ENCODE measurements around the gene RPTOR. TPM values are rescaled to one million over a fixed set of nuclear protein-coding genes. Genes with fewer than 3 reads are reported as not detected.

The RPTOR gene
- total and polyA plus RNA-seq, 2 donors (not counting 1 experiment from before 2014, with no cell fraction given): 6.7 to 22.8 TPM

DNA sequence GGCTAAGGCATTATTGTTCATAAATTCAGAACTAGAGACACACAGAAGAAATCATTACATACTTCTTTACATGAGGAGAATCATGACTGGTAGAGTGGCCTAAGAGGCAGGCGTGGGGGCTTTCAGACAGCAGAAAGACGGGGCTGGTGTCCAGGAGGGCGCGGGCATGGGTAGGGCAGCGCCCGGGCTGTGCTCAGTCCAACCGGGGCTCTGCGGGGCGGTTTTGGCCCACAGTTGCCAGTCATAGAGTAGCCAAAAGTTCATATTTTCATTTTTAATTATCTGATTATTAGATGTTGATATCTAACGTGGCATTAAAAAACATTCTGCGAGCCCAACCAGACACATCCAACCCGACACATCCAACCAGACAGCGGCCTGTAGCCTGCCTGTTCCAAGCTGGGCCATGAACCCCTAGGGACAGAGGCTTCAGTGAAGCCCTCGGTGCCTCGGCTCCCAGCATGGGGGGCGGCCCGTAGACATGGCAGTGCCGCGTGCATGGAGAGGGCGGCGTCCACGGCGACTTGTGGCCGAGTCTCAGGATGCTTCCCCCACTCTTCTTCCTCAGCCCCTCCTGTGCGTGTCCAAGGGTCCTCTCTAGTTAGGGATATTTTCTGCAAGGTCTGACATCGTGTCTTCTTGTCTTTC is 284.7 kb downstream of the RPTOR start:
- no peak overlapping the region for H3K4me2 ChIP-seq (ENCODE audit: extremely low read depth, insufficient read depth, low read length)
- H3K79me2 ChIP-seq (ENCODE audit: control insufficient read depth, insufficient read depth, low read length): no peaks in the 10 kb centered on the region
- H3K36me3 ChIP-seq (ENCODE audit: control insufficient read depth, insufficient read depth, low read length): peaks cover 2% of the 10 kb centered on the region
- H3K4me3 ChIP-seq (replicated peaks in 1 of 4; ENCODE audit: control extremely low read depth in 1 of 4, insufficient read depth in 1 of 4, low read depth in 3 of 4, low read length in 4 of 4): no peak overlapping the region
- no peak for DNase-seq (ENCODE audit: low read depth in 2 of 2)
- TF ChIP-seq, protein P1, sequence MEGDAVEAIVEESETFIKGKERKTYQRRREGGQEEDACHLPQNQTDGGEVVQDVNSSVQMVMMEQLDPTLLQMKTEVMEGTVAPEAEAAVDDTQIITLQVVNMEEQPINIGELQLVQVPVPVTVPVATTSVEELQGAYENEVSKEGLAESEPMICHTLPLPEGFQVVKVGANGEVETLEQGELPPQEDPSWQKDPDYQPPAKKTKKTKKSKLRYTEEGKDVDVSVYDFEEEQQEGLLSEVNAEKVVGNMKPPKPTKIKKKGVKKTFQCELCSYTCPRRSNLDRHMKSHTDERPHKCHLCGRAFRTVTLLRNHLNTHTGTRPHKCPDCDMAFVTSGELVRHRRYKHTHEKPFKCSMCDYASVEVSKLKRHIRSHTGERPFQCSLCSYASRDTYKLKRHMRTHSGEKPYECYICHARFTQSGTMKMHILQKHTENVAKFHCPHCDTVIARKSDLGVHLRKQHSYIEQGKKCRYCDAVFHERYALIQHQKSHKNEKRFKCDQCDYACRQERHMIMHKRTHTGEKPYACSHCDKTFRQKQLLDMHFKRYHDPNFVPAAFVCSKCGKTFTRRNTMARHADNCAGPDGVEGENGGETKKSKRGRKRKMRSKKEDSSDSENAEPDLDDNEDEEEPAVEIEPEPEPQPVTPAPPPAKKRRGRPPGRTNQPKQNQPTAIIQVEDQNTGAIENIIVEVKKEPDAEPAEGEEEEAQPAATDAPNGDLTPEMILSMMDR (conservative IDR thresholded peaks at IDR 0.05 in 1 of 2, IDR thresholded peaks at IDR 0.05 in 1 of 2; ENCODE audit: low read depth in 1 of 2, low read length in 2 of 2): no peak
- TF ChIP-seq EZH2 (IDR thresholded peaks at IDR 0.05; ENCODE audit: low read length, missing control alignments): no peak
- no peaks in the 10 kb centered on the region for H3K9me3 ChIP-seq (ENCODE audit: control insufficient read depth, insufficient read depth, low read depth, low read length)
- H3K27me3 ChIP-seq (ENCODE audit: control insufficient read depth, insufficient read depth, low read length): no peaks in the 10 kb centered on the region
- no peaks in the 10 kb centered on the region for H4K20me1 ChIP-seq (ENCODE audit: control insufficient read depth, extremely low read depth, insufficient read depth, low read length)
- H3K4me1 ChIP-seq (ENCODE audit: control insufficient read depth, extremely low read depth, insufficient read depth, low read length): peaks cover 24% of the 10 kb centered on the region
- H2AFZ ChIP-seq (ENCODE audit: low read length): no peak overlapping the region
- no peak overlapping the region for H3K9ac ChIP-seq (ENCODE audit: insufficient read depth, low read length)
- no peak overlapping the region for H3K27ac ChIP-seq (ENCODE audit: insufficient read depth, low read length)

DNA sequence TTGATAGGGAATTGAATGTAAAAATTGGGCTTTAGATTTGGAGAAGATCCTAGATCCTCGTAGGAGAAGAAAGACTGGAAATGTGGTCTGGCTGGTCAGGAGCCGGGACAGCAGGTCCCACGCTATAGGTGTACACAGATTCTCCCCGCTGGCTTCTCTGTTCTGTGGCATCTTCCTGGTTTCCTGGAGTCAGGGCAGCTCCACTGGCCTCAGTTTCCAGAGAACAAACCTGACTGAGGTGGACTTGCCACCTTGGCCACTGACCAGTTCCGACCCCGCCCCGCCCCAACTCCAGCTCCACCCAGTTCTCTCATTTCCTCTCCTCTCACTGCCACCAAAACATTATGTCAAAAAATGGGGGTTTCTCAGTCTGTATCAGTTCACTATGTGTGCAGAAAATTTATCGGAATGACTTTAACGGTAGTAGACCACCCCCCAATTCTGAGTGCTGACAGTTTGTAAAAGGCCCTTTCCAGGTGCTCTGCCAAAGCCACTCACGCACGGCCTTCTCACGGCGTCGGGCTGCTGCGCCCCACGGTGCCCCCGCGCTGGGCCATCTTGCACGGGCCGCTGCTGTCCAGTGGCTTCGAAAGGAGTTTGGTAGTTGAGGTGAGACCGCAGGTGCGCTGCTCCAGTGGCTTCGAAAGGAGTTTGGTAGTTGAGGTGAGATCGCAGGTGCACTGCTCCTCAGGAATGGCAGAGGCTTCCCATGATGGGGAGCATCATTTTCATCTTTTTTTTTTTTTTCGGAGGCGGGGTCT is 285.6 kb downstream of the RPTOR start:
- Histone ChIP-seq H2AFZ (ENCODE audit: low read length) (no peak overlapping the region), H3K36me3 (ENCODE audit: control insufficient read depth, insufficient read depth, low read length) (peaks cover 2% of the 10 kb centered on the region), H3K27me3 (ENCODE audit: control insufficient read depth, insufficient read depth, low read length) (no peaks in the 10 kb centered on the region), H3K9ac (ENCODE audit: insufficient read depth, low read length) (no peak overlapping the region), H3K4me1 (ENCODE audit: control insufficient read depth, extremely low read depth, insufficient read depth, low read length) (peaks cover 26% of the 10 kb centered on the region), H3K9me3 (ENCODE audit: control insufficient read depth, insufficient read depth, low read depth, low read length) (no peaks in the 10 kb centered on the region), H3K4me2 (ENCODE audit: extremely low read depth, insufficient read depth, low read length) (no peak overlapping the region), H4K20me1 (ENCODE audit: control insufficient read depth, extremely low read depth, insufficient read depth, low read length) (no peaks in the 10 kb centered on the region), H3K27ac (ENCODE audit: insufficient read depth, low read length) (no peak overlapping the region), H3K4me3 (replicated peaks in 1 of 4; ENCODE audit: control extremely low read depth in 1 of 4, insufficient read depth in 1 of 4, low read depth in 3 of 4, low read length in 4 of 4) (no peak overlapping the region), H3K79me2 (ENCODE audit: control insufficient read depth, insufficient read depth, low read length) (no peaks in the 10 kb centered on the region)
- TF ChIP-seq, protein P1 (conservative IDR thresholded peaks at IDR 0.05 in 1 of 2, IDR thresholded peaks at IDR 0.05 in 1 of 2; ENCODE audit: low read depth in 1 of 2, low read length in 2 of 2): no peak
- no peak for TF ChIP-seq EZH2 (IDR thresholded peaks at IDR 0.05; ENCODE audit: low read length, missing control alignments)
- no peak for DNase-seq (ENCODE audit: low read depth in 2 of 2)

DNA sequence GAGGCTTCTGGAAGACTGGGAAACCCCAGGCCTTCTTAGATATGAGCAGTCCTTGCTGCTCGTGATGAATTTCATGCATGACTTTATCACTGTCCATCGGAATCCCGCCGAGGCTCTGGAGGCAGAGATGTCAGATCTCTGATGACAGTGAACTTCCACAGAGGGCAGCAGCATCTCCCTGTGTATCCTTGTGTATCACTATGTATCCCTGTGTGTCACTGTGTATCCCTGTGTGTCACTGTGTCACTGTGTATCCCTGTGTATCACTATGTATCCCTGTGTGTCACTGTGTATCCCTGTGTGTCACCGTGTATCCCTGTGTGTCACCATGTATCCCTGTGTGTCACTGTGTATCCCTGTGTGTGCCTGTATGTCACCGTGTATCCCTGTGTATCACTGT is 286.9 kb downstream of the RPTOR start:
- no peak overlapping the region for H2AFZ ChIP-seq (ENCODE audit: low read length)
- no peak overlapping the region for H3K4me2 ChIP-seq (ENCODE audit: extremely low read depth, insufficient read depth, low read length)

More for the DNA sequence above, 286.9 kb downstream of the RPTOR start:
- H3K4me3 ChIP-seq (replicated peaks in 1 of 4; ENCODE audit: control extremely low read depth in 1 of 4, insufficient read depth in 1 of 4, low read depth in 3 of 4, low read length in 4 of 4): no peak overlapping the region
- H3K36me3 ChIP-seq (ENCODE audit: control insufficient read depth, insufficient read depth, low read length): peaks cover 2% of the 10 kb centered on the region
- H4K20me1 ChIP-seq (ENCODE audit: control insufficient read depth, extremely low read depth, insufficient read depth, low read length): no peaks in the 10 kb centered on the region
- no peak overlapping the region for H3K27ac ChIP-seq (ENCODE audit: insufficient read depth, low read length)
- no peak for TF ChIP-seq EZH2 (IDR thresholded peaks at IDR 0.05; ENCODE audit: low read length, missing control alignments)
- TF ChIP-seq, protein P1 (conservative IDR thresholded peaks at IDR 0.05 in 1 of 2, IDR thresholded peaks at IDR 0.05 in 1 of 2; ENCODE audit: low read depth in 1 of 2, low read length in 2 of 2): no peak
- H3K79me2 ChIP-seq (ENCODE audit: control insufficient read depth, insufficient read depth, low read length): no peaks in the 10 kb centered on the region
- H3K9me3 ChIP-seq (ENCODE audit: control insufficient read depth, insufficient read depth, low read depth, low read length): no peaks in the 10 kb centered on the region
- H3K27me3 ChIP-seq (ENCODE audit: control insufficient read depth, insufficient read depth, low read length): no peaks in the 10 kb centered on the region
- no peak for DNase-seq (ENCODE audit: low read depth in 2 of 2)
- H3K4me1 ChIP-seq (ENCODE audit: control insufficient read depth, extremely low read depth, insufficient read depth, low read length): peaks cover 25% of the 10 kb centered on the region
- H3K9ac ChIP-seq (ENCODE audit: insufficient read depth, low read length): no peak overlapping the region
